LNCAP (cell line): Measurements from ENCODE around the gene NAGK.

ENCODE experiments used
- TF ChIP-seq, protein P1 (sequence below): fragments of 450-650 bp; IDR thresholded peaks from 2 replicates; pipeline ENCODE4 v1.5.1; 2017; ENCODE audit warnings: mild to moderate bottlenecking

NAGK gene

DNA sequence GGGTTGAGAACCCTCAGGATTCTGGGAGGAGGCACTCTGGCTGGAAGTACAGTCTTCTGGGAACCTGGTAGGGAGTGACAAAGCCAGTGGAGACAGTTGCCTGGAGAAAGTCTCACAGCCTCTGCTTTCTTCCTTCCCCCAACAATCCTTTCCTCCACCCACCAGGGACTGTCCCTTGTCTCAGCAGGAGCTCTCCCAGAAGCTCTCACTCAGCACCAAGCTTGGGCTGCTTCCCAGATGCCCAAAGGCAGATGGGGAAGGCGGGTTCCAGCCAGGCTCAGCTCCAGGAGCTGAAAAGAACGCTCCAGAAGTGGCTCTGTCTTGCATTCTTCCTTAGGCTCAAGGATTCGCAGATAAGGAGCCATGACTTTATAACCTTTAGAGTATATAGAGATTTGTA lies 7.6 kb upstream of the NAGK start:
- TF ChIP-seq, protein P1, sequence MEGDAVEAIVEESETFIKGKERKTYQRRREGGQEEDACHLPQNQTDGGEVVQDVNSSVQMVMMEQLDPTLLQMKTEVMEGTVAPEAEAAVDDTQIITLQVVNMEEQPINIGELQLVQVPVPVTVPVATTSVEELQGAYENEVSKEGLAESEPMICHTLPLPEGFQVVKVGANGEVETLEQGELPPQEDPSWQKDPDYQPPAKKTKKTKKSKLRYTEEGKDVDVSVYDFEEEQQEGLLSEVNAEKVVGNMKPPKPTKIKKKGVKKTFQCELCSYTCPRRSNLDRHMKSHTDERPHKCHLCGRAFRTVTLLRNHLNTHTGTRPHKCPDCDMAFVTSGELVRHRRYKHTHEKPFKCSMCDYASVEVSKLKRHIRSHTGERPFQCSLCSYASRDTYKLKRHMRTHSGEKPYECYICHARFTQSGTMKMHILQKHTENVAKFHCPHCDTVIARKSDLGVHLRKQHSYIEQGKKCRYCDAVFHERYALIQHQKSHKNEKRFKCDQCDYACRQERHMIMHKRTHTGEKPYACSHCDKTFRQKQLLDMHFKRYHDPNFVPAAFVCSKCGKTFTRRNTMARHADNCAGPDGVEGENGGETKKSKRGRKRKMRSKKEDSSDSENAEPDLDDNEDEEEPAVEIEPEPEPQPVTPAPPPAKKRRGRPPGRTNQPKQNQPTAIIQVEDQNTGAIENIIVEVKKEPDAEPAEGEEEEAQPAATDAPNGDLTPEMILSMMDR: no peak

DNA sequence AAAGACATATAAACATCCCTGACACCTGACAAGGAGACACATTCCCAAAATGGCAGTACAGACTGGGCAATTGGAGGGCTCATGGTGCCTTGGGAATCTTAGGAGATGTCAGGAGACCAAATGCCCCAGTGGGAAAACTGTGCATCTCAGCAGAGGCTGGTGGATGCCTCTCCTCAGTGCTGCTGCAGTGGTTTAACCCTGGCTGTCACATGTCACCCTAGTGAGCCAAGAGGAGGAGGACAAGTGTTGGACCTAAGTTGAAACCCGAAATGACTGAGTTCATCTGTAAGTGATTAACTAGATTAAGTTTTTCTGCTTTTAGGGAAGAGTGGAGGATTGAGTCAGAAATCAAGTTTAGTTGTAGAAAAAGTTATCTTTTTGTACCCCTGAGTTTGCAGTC lies 5.2 kb upstream of the NAGK start:
- TF ChIP-seq, protein P1: no peak

DNA sequence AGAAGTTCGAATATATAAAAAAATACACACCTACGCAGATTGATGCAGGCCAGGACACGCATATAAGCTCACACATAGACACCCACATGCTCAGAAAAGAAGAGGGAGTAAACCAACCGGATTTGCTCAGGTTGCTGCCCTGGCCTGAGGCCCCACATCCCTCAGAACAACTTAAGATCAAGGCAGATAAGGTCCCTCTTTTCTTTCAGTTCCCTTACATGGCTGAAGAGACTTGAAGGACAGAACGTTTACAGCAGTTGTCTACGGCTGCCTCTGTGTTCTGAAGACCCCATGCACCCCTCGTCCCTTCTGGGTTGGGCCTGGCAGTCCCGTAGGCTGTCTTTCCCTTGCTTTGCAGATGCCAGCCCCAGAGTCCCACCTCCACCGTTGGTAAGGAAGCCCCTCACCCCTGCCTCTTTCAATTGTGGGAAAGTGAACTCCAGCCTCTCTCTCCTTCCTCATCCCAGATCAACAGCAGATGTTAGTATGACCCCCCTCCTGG lies 4.3 kb upstream of the NAGK start:
- TF ChIP-seq, protein P1: no peak

DNA sequence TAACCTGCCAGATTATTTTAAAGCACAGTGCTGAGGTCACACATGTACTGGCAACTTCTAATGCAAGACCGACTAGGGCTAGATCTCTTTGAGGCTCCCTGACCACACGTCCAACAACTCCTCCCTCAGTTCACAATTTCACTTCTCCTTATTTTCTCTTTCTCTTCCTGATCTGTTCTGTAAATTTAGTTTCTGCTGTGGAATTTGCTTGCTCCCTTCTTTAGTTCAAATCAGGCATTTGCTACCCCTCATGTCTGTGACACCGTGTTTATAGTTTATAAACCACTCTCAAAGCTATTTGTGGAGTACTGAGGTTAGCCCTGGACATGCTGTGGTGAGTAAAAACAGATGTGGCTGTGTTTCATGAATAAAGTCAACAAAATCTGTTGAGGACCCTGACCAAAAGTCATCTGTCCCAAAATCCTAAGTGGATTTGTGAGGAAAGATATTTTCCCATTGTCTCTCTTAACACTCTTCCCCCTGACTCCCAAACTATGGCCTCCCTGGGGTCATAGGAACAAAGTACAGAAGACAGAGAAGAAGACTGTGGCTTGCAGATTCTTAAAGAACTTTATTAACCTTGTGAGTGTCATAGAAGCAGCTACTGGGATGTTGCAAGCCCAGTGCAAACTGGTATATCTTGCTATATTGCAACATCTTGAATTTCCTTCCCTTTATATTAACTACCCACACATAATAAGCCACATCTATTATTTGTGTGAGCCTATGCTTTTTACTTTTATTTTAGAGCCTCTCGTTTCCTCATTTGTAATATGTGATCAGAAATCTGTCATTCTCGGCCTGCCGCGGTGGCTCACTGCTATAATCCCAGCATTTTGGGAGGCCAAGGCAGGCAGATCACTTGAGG lies 3.5 kb upstream of the NAGK start:
- TF ChIP-seq, protein P1: no peak

DNA sequence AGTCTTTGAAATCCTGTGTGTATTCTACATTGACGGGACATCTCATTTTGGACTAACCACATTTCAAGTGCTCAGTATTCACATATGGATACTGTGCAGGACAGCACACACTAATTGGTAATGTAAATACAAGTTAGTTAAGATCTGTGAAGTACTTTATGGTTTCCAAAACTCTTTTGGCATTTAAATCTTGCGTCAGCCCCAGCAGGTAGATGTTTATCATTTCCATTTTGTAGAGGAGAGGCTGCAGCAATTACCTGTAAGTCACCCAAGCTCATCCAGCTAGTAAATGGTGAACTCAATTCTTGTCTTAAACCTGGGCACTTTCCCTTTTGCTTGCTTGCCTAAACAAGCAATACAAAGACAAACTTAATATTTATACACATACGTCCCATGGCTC lies 1.6 kb upstream of the NAGK start:
- TF ChIP-seq, protein P1: no peak

DNA sequence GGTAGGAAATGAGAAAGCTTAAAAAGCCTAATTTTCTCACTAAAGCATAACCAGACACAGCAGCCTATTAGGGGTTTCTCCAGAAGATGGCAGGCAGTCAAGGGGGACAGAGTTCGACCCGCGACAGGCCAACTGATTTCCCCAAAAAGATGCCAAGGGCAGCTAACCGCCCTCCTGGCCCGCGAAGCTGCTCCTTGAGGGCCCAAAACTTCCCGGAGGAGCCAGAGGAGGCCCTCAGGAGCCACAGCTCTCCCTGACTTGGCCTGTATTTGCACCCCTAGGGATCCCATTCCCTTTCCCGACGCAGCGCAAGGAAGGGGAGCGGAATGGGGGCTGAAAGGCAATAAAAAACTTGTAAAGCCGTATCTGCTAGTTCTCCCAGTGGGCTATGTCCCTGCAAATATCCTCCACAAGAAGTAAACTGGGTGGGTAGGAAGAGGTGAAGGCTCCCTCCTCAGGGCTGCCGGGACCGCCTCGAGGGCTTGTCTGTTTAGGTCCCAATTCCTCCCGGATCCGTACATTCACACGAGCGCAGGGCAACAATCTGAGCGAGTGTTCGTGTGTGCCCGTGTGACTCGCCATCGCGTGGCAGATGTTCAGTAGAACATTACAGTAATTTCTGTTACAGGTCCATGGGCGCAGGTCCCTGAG lies 756 bp upstream of the NAGK start:
- TF ChIP-seq, protein P1: no peak

DNA sequence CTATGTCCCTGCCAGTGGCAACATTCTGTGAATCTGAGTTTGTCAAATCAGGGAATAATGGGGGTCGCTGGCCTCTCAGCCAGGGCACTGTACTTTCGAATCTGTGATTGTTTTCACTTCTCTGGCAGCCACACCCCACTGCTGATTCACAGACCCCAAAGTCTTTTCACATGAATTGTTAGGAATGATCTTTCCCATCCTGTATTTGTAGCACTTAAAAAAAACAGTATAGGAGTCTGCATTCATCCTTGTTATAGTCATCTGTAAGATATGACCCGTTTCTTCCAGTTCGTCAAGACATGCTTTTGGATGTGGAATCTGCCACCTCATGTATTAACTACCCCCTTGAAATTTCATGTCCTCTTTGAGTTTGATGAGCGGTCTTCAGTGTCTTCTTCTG lies 928 bp downstream of the NAGK start:
- TF ChIP-seq, protein P1: no peak
